Heart left ventricle (tissue), 16 donors: ENCODE data around the gene KRTAP2-1. TPM values are rescaled to one million over a fixed set of nuclear protein-coding genes. Genes with fewer than 3 reads are reported as not detected.

Experiments
- ATAC-seq, 4 donors: fragments of 200-7000 bp; cut with Tn5 transposase; one replicate each; pipeline ENCODE4 v1.9.1; 2020 to 2022; ENCODE audit warnings: moderate library complexity in 4 of 4, mild to moderate bottlenecking in 3 of 4, moderate number of reproducible peaks in 1 of 4
- DNase-seq, 5 donors: peaks; one replicate each; pipeline ENCODE4 v3.0.0-alpha.2; 2020
- H3K27ac ChIP-seq, 12 donors: fragments of 200-600 bp; sonication (generic) in 4 of 12; one replicate each; pipeline versions ENCODE4 v1.5.0 to v1.8.0; 2016 to 2022; ENCODE audit warnings: mild to moderate bottlenecking in 2 of 12
- H3K27me3 ChIP-seq, 9 donors: fragments of 200-600 bp; sonication (generic) in 2 of 9; one replicate each; pipeline versions ENCODE4 v1.5.1 to v1.8.0; 2016 to 2022; ENCODE audit warnings: mild to moderate bottlenecking in 3 of 9
- H3K36me3 ChIP-seq, 9 donors: fragments of 200-600 bp; sonication (generic) in 2 of 9; one replicate each; pipeline versions ENCODE4 v1.5.0 to v1.8.0; 2018 to 2022; ENCODE audit warnings: mild to moderate bottlenecking in 2 of 9
- H3K4me1 ChIP-seq, 12 donors: fragments of 200-600 bp; sonication (generic) in 4 of 12; one replicate each; pipeline versions ENCODE4 v1.5.0 to v1.8.0; 2016 to 2022; ENCODE audit warnings: mild to moderate bottlenecking in 3 of 12
- H3K4me3 ChIP-seq, 12 donors: fragments of 200-600 bp; sonication (generic) in 4 of 12; one replicate each; pipeline versions ENCODE4 v1.5.0 to v1.8.0; 2017 to 2022; ENCODE audit warnings: mild to moderate bottlenecking in 9 of 12, moderate library complexity in 4 of 12
- H3K9me3 ChIP-seq, 12 donors: fragments of 200-600 bp; sonication (generic) in 4 of 12; one replicate each; pipeline versions ENCODE4 v1.5.0 to v1.8.0; 2016 to 2022; ENCODE audit warnings: mild to moderate bottlenecking in 1 of 12
- POLR2A ChIP-seq, 2 donors: fragments of 450-650 bp; IDR thresholded peaks; one replicate each; pipeline ENCODE4 v1.6.1; 2017; ENCODE audit warnings: antibody characterized with exemption in 2 of 2, mild to moderate bottlenecking in 2 of 2, moderate library complexity in 2 of 2
- WGBS, 4 donors: extraction: QIAGEN DNeasy Blood & Tissue Kit in 2 of 4; methylation state at CpG; one replicate each; pipeline versions ENCODE4 v1.1.5 to v1.1.7; 2013 to 2018; 5-methylcytosine and 5-hydroxymethylcytosine counted together
- intact Hi-C, 10 donors: fragments of 100-400 bp; cut with DNase I; formaldehyde crosslinking; loops; one replicate each; pipeline versions ENCODE4 v1.11.1 to v1.14.2; 2022
- polyA plus RNA-seq, 2 donors: library from polyadenylated mRNA; stranded (reverse); fragments of 200-250 nt; gene quantifications; one replicate each; pipeline ENCODE4 v1.2.3, GENCODE V29; 2013
- total RNA-seq, 9 donors: library from RNA; depleted of rRNA in 2 of 9; stranded (reverse); fragments of >200 nt in 2 of 9; fragmentation: NEBNext Ultra II Directional in 3 of 9; extraction: Animal tissue kit (Norgen Biotek cat#: 25700) in 3 of 9; gene quantifications; one replicate each; pipeline versions ENCODE4 v1.1.0 to v1.2.4, GENCODE V29; 2016 to 2023
- TF ChIP-seq, protein P1 (sequence below), 12 donors: fragments of 200-600 bp; sonication (generic) in 4 of 12; IDR thresholded peaks; one replicate each; pipeline versions ENCODE4 v1.5.0 to v1.8.0; 2018 to 2022; ENCODE audit warnings: antibody characterized with exemption in 12 of 12, mild to moderate bottlenecking in 5 of 12
- donor health status: ischemic (EF 13 %, LVEDD 7.1; RV severe dilation, severe dysfunction).
- donor health status: healthy with polysubstance abuse.
- donor health status: DM: no; HTN: yes; CAD: no.
- donor health status: DM: no; HTN: no; CAD: no.
- donor health status: ischemic (EF 25% LVEDD 6.9; RV normal size, moderate dysfunction).
- donor health status: ischemic (EF 25% LVEDD 5.7; RV mildly dilated, moderate dysfunction).
- donor health status: healthy.
- donor health status: DM: yes; HTN: yes; CAD: no.
- donor health status: ischemic (EF 35%, LVEDD 5.7; RV mildly dilated, moderate dysfunction).
- donor health status: nonischemic (EF 11% LVEDD 7.7; RV severe dilation, severe dysfunction).
- donor health status: DM: yes; HTN: yes; CAD: no.
- donor health status: PGD.
- donor health status: ischemic (EF 29% LVEDD 5.4; RV normal size, mild dysfunction).
- donor health status: nonischemic (EF 23%, LVEDD 6.1; RV moderate dilation, normal function).

KRTAP2-1 gene
- total and polyA plus RNA-seq, 11 donors: not detected

DNA sequence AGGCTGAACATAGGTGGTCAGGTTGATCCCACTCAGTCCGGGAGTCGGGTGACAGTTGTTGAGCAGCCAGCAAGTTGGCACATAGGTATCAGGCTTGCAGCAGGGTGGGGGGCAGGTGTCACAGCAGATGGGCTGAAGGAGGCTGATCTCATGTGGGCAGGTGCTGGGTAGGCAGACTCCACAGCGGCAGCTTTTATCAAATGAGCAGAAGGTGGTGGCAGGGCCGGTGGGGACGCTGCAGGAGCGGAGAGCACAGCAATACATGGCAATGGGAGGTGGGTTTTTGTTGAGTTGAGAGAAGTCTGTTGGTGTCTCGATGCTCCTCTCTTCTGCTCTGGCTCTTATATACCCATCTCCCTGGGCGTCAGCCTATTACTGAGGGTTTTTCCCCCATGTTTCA is 38.3 kb downstream of the KRTAP2-1 start, which contains the start of gene KRTAP3-1:
Gene KRTAP3-1 (minus strand): TSS at position 318 of the 400 bp plus-strand sequence. CDS start 54 bp downstream, at position 264.
- intact Hi-C loops: no loop called here
- TF ChIP-seq, protein P1, sequence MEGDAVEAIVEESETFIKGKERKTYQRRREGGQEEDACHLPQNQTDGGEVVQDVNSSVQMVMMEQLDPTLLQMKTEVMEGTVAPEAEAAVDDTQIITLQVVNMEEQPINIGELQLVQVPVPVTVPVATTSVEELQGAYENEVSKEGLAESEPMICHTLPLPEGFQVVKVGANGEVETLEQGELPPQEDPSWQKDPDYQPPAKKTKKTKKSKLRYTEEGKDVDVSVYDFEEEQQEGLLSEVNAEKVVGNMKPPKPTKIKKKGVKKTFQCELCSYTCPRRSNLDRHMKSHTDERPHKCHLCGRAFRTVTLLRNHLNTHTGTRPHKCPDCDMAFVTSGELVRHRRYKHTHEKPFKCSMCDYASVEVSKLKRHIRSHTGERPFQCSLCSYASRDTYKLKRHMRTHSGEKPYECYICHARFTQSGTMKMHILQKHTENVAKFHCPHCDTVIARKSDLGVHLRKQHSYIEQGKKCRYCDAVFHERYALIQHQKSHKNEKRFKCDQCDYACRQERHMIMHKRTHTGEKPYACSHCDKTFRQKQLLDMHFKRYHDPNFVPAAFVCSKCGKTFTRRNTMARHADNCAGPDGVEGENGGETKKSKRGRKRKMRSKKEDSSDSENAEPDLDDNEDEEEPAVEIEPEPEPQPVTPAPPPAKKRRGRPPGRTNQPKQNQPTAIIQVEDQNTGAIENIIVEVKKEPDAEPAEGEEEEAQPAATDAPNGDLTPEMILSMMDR (IDR thresholded peaks at IDR 0.05): no peak
- no peak for TF ChIP-seq POLR2A (IDR thresholded peaks at IDR 0.05)
- ATAC-seq: no peak
- peaks cover 0 to 6% (median 0%) of the 10 kb centered on the region in 12 donors for H3K4me1 ChIP-seq
- no peak within 1 kb of the TSS for H3K4me3 ChIP-seq
- no peaks in the 10 kb centered on the region for H3K36me3 ChIP-seq
- DNase-seq: no peak
- no peaks in the 10 kb centered on the region for H3K27me3 ChIP-seq
- no peaks in the 10 kb centered on the region for H3K9me3 ChIP-seq
- 72 to 80% (median 79%) methylated on average over 8 of the region's 8 CpGs for WGBS, 4 donors
- H3K27ac ChIP-seq: no peak within 1 kb of the TSS

DNA sequence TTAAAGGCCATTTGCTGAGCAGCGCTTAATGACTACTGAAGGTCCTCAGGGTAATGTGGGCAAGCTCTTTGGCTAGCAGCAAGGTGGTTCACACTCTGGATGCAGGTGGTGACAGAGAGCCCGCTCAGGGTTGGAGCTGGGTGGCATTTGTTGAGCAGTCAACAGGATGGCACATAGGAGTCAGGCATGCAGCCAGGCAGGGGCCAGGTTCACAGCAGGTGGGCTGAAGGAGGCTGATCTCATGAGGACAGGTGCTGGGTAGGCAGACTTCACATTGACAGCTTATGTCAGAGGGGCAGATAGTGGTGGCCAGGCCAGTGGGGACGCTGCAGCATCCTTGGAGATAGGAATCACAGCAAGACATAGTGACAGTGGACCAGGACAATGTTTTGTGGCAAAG is 42.7 kb downstream of the KRTAP2-1 start:
- 75 to 89% (median 84%) methylated on average over 3 of the region's 3 CpGs for WGBS, 4 donors
- Histone ChIP-seq H3K27me3 (peaks cover 0 to 10% (median 0%) of the 10 kb centered on the region in 9 donors), H3K9me3 (no peaks in the 10 kb centered on the region), H3K27ac (no peak overlapping the region), H3K4me1 (no peaks in the 10 kb centered on the region), H3K36me3 (no peaks in the 10 kb centered on the region), H3K4me3 (no peak overlapping the region)
- TF ChIP-seq, protein P1 (IDR thresholded peaks at IDR 0.05): no peak
- TF ChIP-seq POLR2A (IDR thresholded peaks at IDR 0.05): no peak
- no peak for ATAC-seq
- intact Hi-C loops: no loop called here
- DNase-seq: no peak

DNA sequence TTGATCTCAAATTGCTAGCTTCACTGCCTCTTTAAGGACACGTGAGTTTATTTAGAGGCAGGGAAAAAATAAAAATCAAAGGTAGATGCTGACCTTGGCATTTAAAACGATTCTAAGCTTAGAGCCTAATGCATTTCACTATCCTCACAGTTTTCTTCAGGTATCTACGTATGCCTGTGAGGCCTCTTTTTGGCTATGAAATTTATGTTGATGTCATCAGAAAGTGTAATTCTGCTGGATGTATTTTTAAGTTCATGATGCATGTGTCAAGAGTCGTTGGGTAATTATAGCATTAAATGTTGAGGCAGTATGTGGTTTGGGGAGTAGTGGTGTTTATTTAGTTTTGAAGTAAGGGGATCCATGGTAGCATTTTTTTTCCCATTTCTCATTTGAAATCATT is 43.2 kb downstream of the KRTAP2-1 start:
- H3K4me1 ChIP-seq: no peaks in the 10 kb centered on the region
- H3K9me3 ChIP-seq: no peaks in the 10 kb centered on the region
- intact Hi-C loops: no loop called here
- H3K27ac ChIP-seq: no peak overlapping the region
- H3K4me3 ChIP-seq: no peak overlapping the region
- ATAC-seq: no peak
- DNase-seq: no peak
- H3K36me3 ChIP-seq: no peaks in the 10 kb centered on the region
- WGBS, 4 donors: 62 to 70% (median 69%) methylated on average over 4 of the region's 4 CpGs
- peaks cover 0 to 10% (median 0%) of the 10 kb centered on the region in 9 donors for H3K27me3 ChIP-seq
- TF ChIP-seq POLR2A (IDR thresholded peaks at IDR 0.05): no peak
- TF ChIP-seq, protein P1 (IDR thresholded peaks at IDR 0.05): no peak

DNA sequence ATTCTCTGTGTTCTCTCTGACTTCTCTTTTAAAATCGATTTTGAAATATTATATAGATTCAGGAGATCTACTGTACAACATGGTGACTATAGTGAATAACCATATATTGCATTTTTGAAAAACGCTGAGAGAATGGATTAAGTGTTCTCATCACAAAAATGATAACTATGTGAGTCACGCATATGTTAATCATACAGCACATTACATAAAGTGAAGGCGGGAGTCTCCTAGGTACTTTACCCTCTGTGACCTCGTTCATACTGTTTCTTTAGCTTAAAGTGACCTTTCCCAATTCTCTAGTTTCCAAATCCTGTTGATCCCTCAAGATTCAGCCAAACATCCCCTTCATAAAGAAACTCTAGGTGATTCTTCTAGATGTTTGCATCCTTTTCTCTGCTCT is 44.3 kb downstream of the KRTAP2-1 start:
- Histone ChIP-seq H3K27ac (no peak overlapping the region), H3K36me3 (no peaks in the 10 kb centered on the region), H3K9me3 (no peaks in the 10 kb centered on the region), H3K4me3 (no peak overlapping the region), H3K27me3 (peaks cover 0 to 15% (median 0%) of the 10 kb centered on the region in 9 donors), H3K4me1 (no peaks in the 10 kb centered on the region)
- WGBS, 4 donors: 57 to 62% (median 61%) methylated on average over 5 of the region's 5 CpGs
- no peak for TF ChIP-seq POLR2A (IDR thresholded peaks at IDR 0.05)
- TF ChIP-seq, protein P1 (IDR thresholded peaks at IDR 0.05): no peak
- no peak for ATAC-seq
- no peak for DNase-seq
- intact Hi-C loops: no loop called here
